Keratinocyte (primary cell): ENCODE data around the gene IL32.

Experiments
- EZH2 ChIP-seq: IDR thresholded peaks from one replicate; pipeline ENCODE4 v1.6.1; 2012; ENCODE audit warnings: inconsistent platforms, mild to moderate bottlenecking, low read length, moderate library complexity
- TF ChIP-seq, protein P1 (sequence below), 3 experiments: IDR thresholded peaks in 1 of 3; conservative IDR thresholded peaks in 1 of 3; optimal IDR thresholded peaks in 1 of 3; 2 replicates in 2 of 3; 3 replicates in 1 of 3; pipeline versions ENCODE3 to v1.5.1; 2011; ENCODE audit warnings: low read length in 3 of 3, mild to moderate bottlenecking in 3 of 3, moderate library complexity in 2 of 3, control low read depth in 1 of 3, inconsistent platforms in 1 of 3; ENCODE audit not compliant: insufficient read depth in 2 of 3; ENCODE audit errors: extremely low read depth in 1 of 3

DNA sequence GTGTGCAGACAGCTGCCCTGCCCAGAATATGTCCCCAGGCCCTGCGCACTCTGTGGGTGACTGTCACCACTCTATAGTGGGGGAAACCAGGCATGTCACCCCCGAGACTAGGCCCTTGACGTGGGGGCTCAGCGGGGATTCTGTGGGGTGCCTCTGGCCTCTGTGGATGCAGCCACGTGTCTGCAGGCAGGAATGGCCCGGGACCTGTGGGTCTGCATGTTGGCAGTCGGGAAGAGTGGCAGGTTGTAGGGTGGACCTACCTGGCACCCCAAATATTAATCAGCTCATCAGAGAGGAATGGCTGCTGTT is 954 bp downstream of the IL32 start:
- TF ChIP-seq, protein P1, sequence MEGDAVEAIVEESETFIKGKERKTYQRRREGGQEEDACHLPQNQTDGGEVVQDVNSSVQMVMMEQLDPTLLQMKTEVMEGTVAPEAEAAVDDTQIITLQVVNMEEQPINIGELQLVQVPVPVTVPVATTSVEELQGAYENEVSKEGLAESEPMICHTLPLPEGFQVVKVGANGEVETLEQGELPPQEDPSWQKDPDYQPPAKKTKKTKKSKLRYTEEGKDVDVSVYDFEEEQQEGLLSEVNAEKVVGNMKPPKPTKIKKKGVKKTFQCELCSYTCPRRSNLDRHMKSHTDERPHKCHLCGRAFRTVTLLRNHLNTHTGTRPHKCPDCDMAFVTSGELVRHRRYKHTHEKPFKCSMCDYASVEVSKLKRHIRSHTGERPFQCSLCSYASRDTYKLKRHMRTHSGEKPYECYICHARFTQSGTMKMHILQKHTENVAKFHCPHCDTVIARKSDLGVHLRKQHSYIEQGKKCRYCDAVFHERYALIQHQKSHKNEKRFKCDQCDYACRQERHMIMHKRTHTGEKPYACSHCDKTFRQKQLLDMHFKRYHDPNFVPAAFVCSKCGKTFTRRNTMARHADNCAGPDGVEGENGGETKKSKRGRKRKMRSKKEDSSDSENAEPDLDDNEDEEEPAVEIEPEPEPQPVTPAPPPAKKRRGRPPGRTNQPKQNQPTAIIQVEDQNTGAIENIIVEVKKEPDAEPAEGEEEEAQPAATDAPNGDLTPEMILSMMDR (optimal IDR thresholded peaks at IDR 0.05 in 1 of 3, IDR thresholded peaks at IDR 0.05 in 1 of 3, conservative IDR thresholded peaks at IDR 0.05 in 1 of 3; ENCODE audit: extremely low read depth in 1 of 3, insufficient read depth in 2 of 3, low read length in 3 of 3): no peak
- no peak for TF ChIP-seq EZH2
